ENCODE measurements around the gene RGS8. TPM values are rescaled to one million over a fixed set of nuclear protein-coding genes. Genes with fewer than 3 reads are reported as not detected.

RGS8 gene
- total RNA-seq, 3 donors from 2014 or later: not detected

GRCh38 chr1:182671750-182672486 lies 12.5 kb downstream of the RGS8 start:
- intact Hi-C loops (cut with DNase I; ENCODE audit: low total_unique reads): no loop called here
- H3K27ac ChIP-seq: no peak overlapping the region
- H3K27me3 ChIP-seq: no peaks in the 10 kb centered on the region
- no peaks in the 10 kb centered on the region for H3K9me3 ChIP-seq
- H3K4me1 ChIP-seq: no peaks in the 10 kb centered on the region
- H3K4me3 ChIP-seq: no peak overlapping the region
- no peak for DNase-seq (ENCODE audit: low spot score in 2 of 2)
- no peaks in the 10 kb centered on the region for H3K36me3 ChIP-seq
- TF ChIP-seq POLR2AphosphoS5 (IDR thresholded peaks at IDR 0.05) (no peak), CTCF (IDR thresholded peaks at IDR 0.05) (no peak), POLR2A (IDR thresholded peaks at IDR 0.05) (no peak)

- Histone ChIP-seq H3K9me3 (no peaks in the 10 kb centered on the region), H3K27ac (no peak overlapping the region), H3K27me3 (no peaks in the 10 kb centered on the region), H3K4me1 (no peaks in the 10 kb centered on the region), H3K36me3 (no peaks in the 10 kb centered on the region), H3K4me3 (no peak overlapping the region)
- intact Hi-C loops (cut with DNase I; ENCODE audit: low total_unique reads): no loop called here
- DNase-seq (ENCODE audit: low spot score in 2 of 2): no peak
- TF ChIP-seq CTCF (IDR thresholded peaks at IDR 0.05) (no peak), POLR2AphosphoS5 (IDR thresholded peaks at IDR 0.05) (no peak), POLR2A (IDR thresholded peaks at IDR 0.05) (no peak)
Measured at GRCh38 chr1:182670032-182670749, 14.2 kb downstream of the RGS8 start.

DNA sequence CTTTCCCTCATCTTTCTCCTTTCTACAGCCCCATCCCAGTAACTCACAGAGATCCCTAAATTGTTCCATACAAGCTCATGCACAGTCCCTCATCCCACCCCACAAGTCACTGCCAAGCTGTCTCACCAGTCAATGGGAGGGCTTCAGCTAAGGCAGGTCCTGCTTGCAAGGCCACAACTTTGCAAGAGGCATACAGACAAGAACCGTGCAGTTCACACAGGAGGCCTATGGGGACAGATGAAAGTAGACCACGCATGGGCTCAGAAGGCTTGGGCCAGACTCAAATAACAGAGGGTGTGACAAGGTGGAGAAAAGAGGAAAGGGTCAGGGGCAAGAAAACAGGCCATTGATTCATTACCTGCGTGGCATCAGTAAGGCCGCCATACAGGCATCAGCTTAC lies 15.1 kb downstream of the RGS8 start:
- Histone ChIP-seq H3K4me3 (no peak overlapping the region), H3K27ac (no peak overlapping the region), H3K9me3 (no peaks in the 10 kb centered on the region), H3K27me3 (no peaks in the 10 kb centered on the region), H3K4me1 (no peaks in the 10 kb centered on the region), H3K36me3 (no peaks in the 10 kb centered on the region)
- DNase-seq (ENCODE audit: low spot score in 2 of 2): no peak
- no peak for TF ChIP-seq POLR2AphosphoS5 (IDR thresholded peaks at IDR 0.05)
- TF ChIP-seq POLR2A (IDR thresholded peaks at IDR 0.05): no peak
- no peak for TF ChIP-seq CTCF (IDR thresholded peaks at IDR 0.05)
- intact Hi-C loops (cut with DNase I; ENCODE audit: low total_unique reads): no loop called here

DNA sequence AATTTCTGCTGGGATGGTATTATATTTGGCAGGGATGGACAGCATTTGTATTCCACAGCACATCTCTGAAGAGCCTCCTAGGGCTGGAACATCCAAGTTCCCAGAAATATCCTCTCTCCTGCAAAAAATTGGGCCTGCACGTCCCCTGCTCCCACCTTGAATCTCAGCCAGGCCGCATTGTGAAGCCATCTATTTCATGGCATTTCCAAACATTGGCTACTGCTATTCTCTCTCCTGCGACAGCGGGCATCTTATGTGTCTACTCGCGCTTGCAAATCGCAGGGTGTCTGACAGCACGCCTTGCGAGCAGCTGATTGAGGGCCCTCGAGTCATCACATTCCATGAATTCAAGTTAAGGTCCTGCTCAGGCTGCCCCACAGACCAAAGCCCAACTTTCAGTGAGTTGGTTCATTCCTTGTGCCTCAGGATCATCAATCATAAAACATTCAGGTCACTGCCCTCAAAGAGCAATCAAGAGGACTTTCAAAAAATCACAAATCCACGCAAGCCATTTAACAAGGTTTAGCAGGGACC lies 15.8 kb downstream of the RGS8 start:
- H3K9me3 ChIP-seq: no peaks in the 10 kb centered on the region
- no peak overlapping the region for H3K27ac ChIP-seq
- TF ChIP-seq CTCF (IDR thresholded peaks at IDR 0.05) (no peak), POLR2A (IDR thresholded peaks at IDR 0.05) (no peak), POLR2AphosphoS5 (IDR thresholded peaks at IDR 0.05) (no peak)
- DNase-seq (ENCODE audit: low spot score in 2 of 2): no peak
- no peaks in the 10 kb centered on the region for H3K36me3 ChIP-seq
- H3K27me3 ChIP-seq: no peaks in the 10 kb centered on the region
- H3K4me3 ChIP-seq: no peak overlapping the region
- intact Hi-C loops (cut with DNase I; ENCODE audit: low total_unique reads): no loop called here
- no peaks in the 10 kb centered on the region for H3K4me1 ChIP-seq

All from breast epithelium (tissue), 4 donors.